ENCODE results near the gene MBD3L3. TPM values are rescaled to one million over a fixed set of nuclear protein-coding genes. Genes with fewer than 3 reads are reported as not detected.

Gene MBD3L3
- polyA plus RNA-seq, 1 donor from 2014 or later: not detected

GRCh38 chr19:7098701-7099596, 40.5 kb upstream of the MBD3L3 start:
- no peaks in the 10 kb centered on the region for H3K27me3 ChIP-seq (ENCODE audit: insufficient read depth, low read depth, low read length)
- H4K20me1 ChIP-seq (ENCODE audit: insufficient read depth): no peaks in the 10 kb centered on the region
- no peaks in the 10 kb centered on the region for H3K36me3 ChIP-seq (ENCODE audit: insufficient read depth, low read length)
- H3K27ac ChIP-seq (ENCODE audit: low read length): peak overlapping the region; percentile 94
- H3K9me3 ChIP-seq (ENCODE audit: low read length): no peaks in the 10 kb centered on the region
- no peaks in the 10 kb centered on the region for H3F3A ChIP-seq (ENCODE audit: insufficient read depth, low read length, poor library complexity, severe bottlenecking)
- no peaks in the 10 kb centered on the region for H3K9me2 ChIP-seq (ENCODE audit: insufficient read depth, low read length)
- peak overlapping the region; percentile 69 for H3K4me2 ChIP-seq (ENCODE audit: low read length)
- peak overlapping the region; percentile 81 for H3K9ac ChIP-seq (ENCODE audit: low read length)
- H3K4me3 ChIP-seq (ENCODE audit: low read length): peak overlapping the region; percentile 71
- H3K79me2 ChIP-seq (replicated peaks; ENCODE audit: insufficient read depth, low read length): no peaks in the 10 kb centered on the region
- H2AFZ ChIP-seq (ENCODE audit: low read depth, low read length): peak overlapping the region; percentile 84
- TF ChIP-seq EP300 (conservative IDR thresholded peaks at IDR 0.05; ENCODE audit: poor library complexity, severe bottlenecking) (no peak), RAD21 (conservative IDR thresholded peaks at IDR 0.05) (peak; percentile 8), REST (IDR thresholded peaks at IDR 0.05; ENCODE audit: borderline replicate concordance) (no peak), CTCF (IDR thresholded peaks at IDR 0.05; ENCODE audit: poor library complexity, severe bottlenecking) (no peak), TAF1 (IDR thresholded peaks at IDR 0.05; ENCODE audit: low read depth) (peak; percentile 56), POLR2AphosphoS5 (IDR thresholded peaks at IDR 0.05) (peak; percentile 74), EZH2 (IDR thresholded peaks at IDR 0.05; ENCODE audit: borderline replicate concordance, insufficient read depth, low read length, poor library complexity, severe bottlenecking) (no peak), SMC3 (conservative IDR thresholded peaks at IDR 0.05; ENCODE audit: poor library complexity) (no peak), MXI1 (conservative IDR thresholded peaks at IDR 0.05; ENCODE audit: poor library complexity, severe bottlenecking) (no peak)

GRCh38 chr19:7098096-7098495, 39.6 kb upstream of the MBD3L3 start:
- TF ChIP-seq CTCF (IDR thresholded peaks at IDR 0.05; ENCODE audit: poor library complexity, severe bottlenecking): no peak
- no peak for TF ChIP-seq TAF1 (IDR thresholded peaks at IDR 0.05; ENCODE audit: low read depth)
- no peak for TF ChIP-seq SMC3 (conservative IDR thresholded peaks at IDR 0.05; ENCODE audit: poor library complexity)
- TF ChIP-seq RAD21 (conservative IDR thresholded peaks at IDR 0.05): no peak
- no peak for TF ChIP-seq REST (IDR thresholded peaks at IDR 0.05; ENCODE audit: borderline replicate concordance)
- TF ChIP-seq EZH2 (IDR thresholded peaks at IDR 0.05; ENCODE audit: borderline replicate concordance, insufficient read depth, low read length, poor library complexity, severe bottlenecking): no peak
- no peak for TF ChIP-seq EP300 (conservative IDR thresholded peaks at IDR 0.05; ENCODE audit: poor library complexity, severe bottlenecking)
- TF ChIP-seq MXI1 (conservative IDR thresholded peaks at IDR 0.05; ENCODE audit: poor library complexity, severe bottlenecking): no peak
- H3K9me2 ChIP-seq (ENCODE audit: insufficient read depth, low read length): no peaks in the 10 kb centered on the region
- peak overlapping the region; percentile 71 for H3K4me3 ChIP-seq (ENCODE audit: low read length)
- no peaks in the 10 kb centered on the region for H3K27me3 ChIP-seq (ENCODE audit: insufficient read depth, low read depth, low read length)
- peak overlapping the region; percentile 81 for H3K9ac ChIP-seq (ENCODE audit: low read length)
- no peak overlapping the region for H2AFZ ChIP-seq (ENCODE audit: low read depth, low read length)
- no peaks in the 10 kb centered on the region for H3K9me3 ChIP-seq (ENCODE audit: low read length)
- no peaks in the 10 kb centered on the region for H3K36me3 ChIP-seq (ENCODE audit: insufficient read depth, low read length)
- H4K20me1 ChIP-seq (ENCODE audit: insufficient read depth): no peaks in the 10 kb centered on the region
- peak overlapping the region; percentile 94 for H3K27ac ChIP-seq (ENCODE audit: low read length)
- no peaks in the 10 kb centered on the region for H3F3A ChIP-seq (ENCODE audit: insufficient read depth, low read length, poor library complexity, severe bottlenecking)
- no peaks in the 10 kb centered on the region for H3K79me2 ChIP-seq (replicated peaks; ENCODE audit: insufficient read depth, low read length)
- peak overlapping the region; percentile 69 for H3K4me2 ChIP-seq (ENCODE audit: low read length)

Measured in neural cell (in vitro differentiated cells).